SK-N-MC (cell line): ENCODE results near the gene KLHDC9.

Source experiments
- EZH2 ChIP-seq: fragments of 200-600 bp; sonication (generic); IDR thresholded peaks from one replicate; pipeline ENCODE4 v1.6.1; 2017; ENCODE audit warnings: antibody characterized with exemption
- FOXP2 ChIP-seq: optimal IDR thresholded peaks from 2 replicates; pipeline ENCODE3; 2011; ENCODE audit warnings: mild to moderate bottlenecking, moderate library complexity; ENCODE audit not compliant: insufficient read depth; ENCODE audit errors: extremely low read length, control extremely low read depth
- POLR2AphosphoS5 ChIP-seq: IDR thresholded peaks from 2 replicates; pipeline ENCODE4 v1.6.1; 2012; ENCODE audit warnings: mild to moderate bottlenecking, low read depth, low read length, borderline replicate concordance

DNA sequence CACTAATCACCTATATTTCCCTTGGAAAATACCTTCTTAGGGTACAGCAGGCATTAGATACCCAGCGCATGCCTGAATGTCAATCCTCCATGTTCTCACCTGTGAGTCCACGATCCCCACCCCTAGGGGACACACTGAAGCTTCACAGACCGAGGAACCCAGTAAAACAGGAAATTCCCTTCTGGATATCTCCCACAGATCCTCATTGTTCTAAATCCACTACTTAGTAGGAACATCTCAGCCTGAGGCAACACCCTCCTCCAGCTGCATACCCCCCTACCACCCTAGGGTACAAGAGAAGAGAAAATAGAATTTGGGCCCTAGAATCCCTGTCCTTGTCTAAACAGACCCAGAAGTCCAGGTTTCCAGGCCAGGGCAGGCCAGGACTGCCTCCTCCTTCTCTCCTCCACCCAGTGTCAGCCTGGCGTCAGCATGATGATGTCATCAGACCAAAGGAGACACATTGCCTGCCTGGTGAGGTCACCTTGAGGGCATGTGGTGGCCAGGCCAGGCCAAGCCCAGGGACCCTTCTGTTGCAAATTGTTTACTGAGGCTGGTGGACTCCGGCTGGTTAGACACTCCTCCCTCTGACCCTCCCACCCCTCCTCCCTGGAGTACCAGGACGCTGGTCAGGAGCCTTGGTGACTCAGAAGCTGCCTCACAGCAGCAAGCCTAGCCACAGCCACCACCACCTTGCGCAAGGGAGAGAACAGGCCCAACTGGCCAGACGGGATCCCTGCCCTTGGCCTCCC, 15.0 kb upstream of the KLHDC9 start:
- TF ChIP-seq EZH2: no peak
- no peak for TF ChIP-seq POLR2AphosphoS5
- TF ChIP-seq FOXP2: no peak
